ENCODE measurements around the gene TAGLN3.

DNA sequence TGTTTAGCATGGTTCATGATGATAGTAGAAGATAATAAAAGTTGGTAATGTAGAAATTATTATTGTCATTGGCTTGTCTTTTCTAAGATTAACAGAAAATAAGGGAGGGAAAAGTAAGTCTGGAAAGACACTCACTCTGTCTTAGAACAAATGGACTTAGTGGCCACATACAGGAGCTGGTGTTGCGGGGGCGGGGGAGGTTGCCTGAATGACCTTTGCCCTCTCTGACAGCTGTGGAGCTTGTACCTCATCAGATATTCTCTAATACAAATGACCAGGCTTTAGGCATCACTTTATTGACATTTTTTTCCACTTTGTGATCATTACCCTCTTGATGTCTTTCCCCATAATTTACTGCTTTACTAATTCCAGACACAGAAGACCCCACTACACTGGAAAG is 5.9 kb downstream of the TAGLN3 start:
- no peak for TF ChIP-seq ZNF773 (CRISPR knock-in tag; IDR thresholded peaks at IDR 0.05; ENCODE audit: borderline replicate concordance)
- TF ChIP-seq NR0B2 (CRISPR knock-in tag; IDR thresholded peaks at IDR 0.05), result no peak
